GM23338 (cell line): ENCODE results near the gene PAM. TPM values are rescaled to one million over a fixed set of nuclear protein-coding genes. Genes with fewer than 3 reads are reported as not detected.

ENCODE experiments used
- ATAC-seq: fragments of 200-7000 bp; cut with Tn5 transposase; 3 replicates; pipeline ENCODE4 v1.9.1; 2020
- DNase-seq: peaks from one replicate; pipeline ENCODE4 v3.0.0-alpha.2; 2015; ENCODE audit warnings: low spot score
- H2AFZ ChIP-seq: fragments of 200-600 bp; sonication (generic); 2 replicates; pipeline ENCODE4 v1.8.0; 2016; ENCODE audit warnings: antibody characterized with exemption, mild to moderate bottlenecking, moderate library complexity
- H3F3A ChIP-seq: fragments of 200-600 bp; sonication (generic); replicated peaks from 2 replicates; pipeline ENCODE4 v1.8.0; 2017; ENCODE audit warnings: antibody characterized with exemption, mixed run types, low read depth
- H3K27ac ChIP-seq: fragments of 200-600 bp; sonication (generic); 2 replicates; pipeline ENCODE4 v1.6.1; 2016; ENCODE audit warnings: low read depth
- H3K27me3 ChIP-seq: fragments of 200-600 bp; sonication (generic); 2 replicates; pipeline ENCODE4 v1.8.0; 2016; ENCODE audit warnings: mild to moderate bottlenecking, mixed run types, moderate library complexity; ENCODE audit not compliant: insufficient read depth
- H3K36me3 ChIP-seq: fragments of 200-600 bp; sonication (generic); 2 replicates; pipeline ENCODE4 v1.8.0; 2016; ENCODE audit warnings: mild to moderate bottlenecking; ENCODE audit not compliant: insufficient read depth
- H3K4me1 ChIP-seq: fragments of 200-600 bp; sonication (generic); 2 replicates; pipeline ENCODE4 v1.8.0; 2016; ENCODE audit warnings: mild to moderate bottlenecking, moderate library complexity; ENCODE audit not compliant: insufficient read depth
- H3K4me2 ChIP-seq: fragments of 200-600 bp; sonication (generic); 2 replicates; pipeline ENCODE4 v1.7.1; 2017; ENCODE audit warnings: mixed run types
- H3K4me3 ChIP-seq: fragments of 200-600 bp; sonication (generic); 2 replicates; pipeline ENCODE4 v1.6.1; 2016; ENCODE audit warnings: mixed run types
- H3K79me2 ChIP-seq: fragments of 200-600 bp; sonication (generic); replicated peaks from 2 replicates; pipeline ENCODE4 v1.8.0; 2017; ENCODE audit warnings: mild to moderate bottlenecking; ENCODE audit not compliant: insufficient read depth
- H3K9me2 ChIP-seq: fragments of 200-600 bp; sonication (generic); 2 replicates; pipeline ENCODE4 v1.8.0; 2017; ENCODE audit not compliant: insufficient read depth
- H4K20me1 ChIP-seq: fragments of 200-600 bp; sonication (generic); replicated peaks from 2 replicates; pipeline ENCODE4 v1.8.0; 2017; ENCODE audit warnings: mild to moderate bottlenecking; ENCODE audit not compliant: insufficient read depth
- H3K27ac Mint-ChIP-seq: 2 replicates; pipeline ENCODE4 v1.8.0; 2020; ENCODE audit warnings: inconsistent platforms, mild to moderate bottlenecking, moderate library complexity, mixed read lengths
- H3K27me3 Mint-ChIP-seq: 3 replicates; pipeline ENCODE4 v1.8.0; 2022; ENCODE audit warnings: low read depth, mild to moderate bottlenecking, moderate library complexity, mixed read lengths, inconsistent platforms; ENCODE audit not compliant: insufficient read depth, poor library complexity
- H3K36me3 Mint-ChIP-seq: 3 replicates; pipeline ENCODE4 v1.8.0; 2021; ENCODE audit warnings: low read depth, mild to moderate bottlenecking, inconsistent platforms, moderate library complexity, mixed read lengths
- H3K4me1 Mint-ChIP-seq: 3 replicates; pipeline ENCODE4 v1.8.0; 2020; ENCODE audit warnings: mild to moderate bottlenecking, inconsistent platforms, mixed read lengths
- H3K4me3 Mint-ChIP-seq: 3 replicates; pipeline ENCODE4 v1.8.0; 2021; ENCODE audit warnings: moderate library complexity, mild to moderate bottlenecking, inconsistent platforms, mixed read lengths
- H3K9me3 Mint-ChIP-seq: 3 replicates; pipeline ENCODE4 v1.8.0; 2020; ENCODE audit warnings: moderate library complexity, mild to moderate bottlenecking, inconsistent platforms, mixed read lengths
- CREB1 ChIP-seq: fragments of 250-450 bp; sonication (Bioruptor Pico); IDR thresholded peaks from 2 replicates; pipeline ENCODE4 v1.5.0; 2020; ENCODE audit warnings: low read depth, mild to moderate bottlenecking, moderate library complexity
- ETS1 ChIP-seq: IDR thresholded peaks from 2 replicates; pipeline ENCODE4 v1.6.1; 2016; ENCODE audit warnings: antibody characterized with exemption
- EZH2 ChIP-seq: fragments of 200-600 bp; sonication (generic); IDR thresholded peaks from one replicate; pipeline ENCODE4 v1.8.0; 2017; ENCODE audit warnings: antibody characterized with exemption, mild to moderate bottlenecking, low read depth; ENCODE audit not compliant: unreplicated experiment
- EZH2phosphoT487 ChIP-seq: fragments of 200-600 bp; sonication (generic); IDR thresholded peaks from one replicate; pipeline ENCODE4 v1.8.1; 2018; ENCODE audit warnings: antibody characterized with exemption; ENCODE audit not compliant: unreplicated experiment
- JUNB ChIP-seq: IDR thresholded peaks from one replicate; pipeline ENCODE4 v1.6.1; 2016; ENCODE audit warnings: antibody characterized with exemption; ENCODE audit not compliant: unreplicated experiment
- NANOG ChIP-seq: IDR thresholded peaks from 2 replicates; pipeline ENCODE4 v1.6.1; 2016; ENCODE audit warnings: antibody characterized with exemption, borderline replicate concordance
- POLR2AphosphoS5 ChIP-seq: IDR thresholded peaks from 2 replicates; pipeline ENCODE4 v1.6.1; 2016; ENCODE audit warnings: antibody characterized with exemption, low read depth
- STAT1 ChIP-seq: IDR thresholded peaks from one replicate; pipeline ENCODE4 v1.6.1; 2016; ENCODE audit warnings: antibody characterized with exemption; ENCODE audit not compliant: unreplicated experiment
- ZNF114 ChIP-seq: fragments of 250-450 bp; sonication (Bioruptor Pico); IDR thresholded peaks from 2 replicates; pipeline ENCODE4 v1.5.0; 2020; ENCODE audit warnings: mild to moderate bottlenecking, moderate library complexity
- ZNF331 ChIP-seq: fragments of 250-450 bp; sonication (Bioruptor Pico); IDR thresholded peaks from 2 replicates; pipeline ENCODE4 v1.5.0; 2020; ENCODE audit warnings: low read depth, mild to moderate bottlenecking, moderate library complexity
- polyA plus RNA-seq: library from polyadenylated mRNA; unstranded; fragments of >200 nt; fragmentation: Nextera tagmentation; extraction: Ambion mirVana; gene quantifications from 2 replicates; pipeline ENCODE4 v1.2.1, GENCODE V29; 2016
- total RNA-seq: library from RNA; depleted of rRNA; stranded (reverse); fragments of >200 nt; shearing (Covaris generic); gene quantifications from 2 replicates; pipeline ENCODE4 v1.2.3, GENCODE V29; 2014
- TF ChIP-seq, protein P1 (sequence below), 2 experiments: fragments of 200-600 bp in 1 of 2; sonication (generic) in 1 of 2; conservative IDR thresholded peaks; 2 replicates each; pipeline versions ENCODE4 v1.5.1 to v1.6.1; 2016 to 2017; ENCODE audit warnings: antibody characterized with exemption in 2 of 2, low read depth in 2 of 2, mild to moderate bottlenecking in 2 of 2, moderate library complexity in 1 of 2
- TF ChIP-seq, protein P2 (sequence below): IDR thresholded peaks from one replicate; pipeline ENCODE4 v1.6.1; 2018; ENCODE audit warnings: antibody characterized with exemption; ENCODE audit not compliant: unreplicated experiment

The PAM gene
- total and polyA plus RNA-seq, 2 experiments from 2014 or later = 33.9 to 79.4 TPM

- ATAC-seq (no peak), DNase-seq (no peak)
- Histone ChIP-seq H3F3A (no peaks in the 10 kb centered on the region), H3K36me3 (no peaks in the 10 kb centered on the region), H3K4me2 (no peak overlapping the region), H3K27me3 (no peaks in the 10 kb centered on the region), H3K27ac (no peak overlapping the region), H3K4me1 (no peaks in the 10 kb centered on the region), H3K9me2 (no peaks in the 10 kb centered on the region), H3K79me2 (no peaks in the 10 kb centered on the region), H2AFZ (no peak overlapping the region), H3K4me3 (no peak overlapping the region), H4K20me1 (no peaks in the 10 kb centered on the region)
- no peaks in the 10 kb centered on the region for H3K27me3 Mint-ChIP-seq
- no peaks in the 10 kb centered on the region for H3K4me1 Mint-ChIP-seq
- H3K4me3 Mint-ChIP-seq = no peak overlapping the region
- TF ChIP-seq EZH2phosphoT487 = no peak
- TF ChIP-seq POLR2AphosphoS5 = no peak
- TF ChIP-seq STAT1 = no peak
- TF ChIP-seq, protein P1, sequence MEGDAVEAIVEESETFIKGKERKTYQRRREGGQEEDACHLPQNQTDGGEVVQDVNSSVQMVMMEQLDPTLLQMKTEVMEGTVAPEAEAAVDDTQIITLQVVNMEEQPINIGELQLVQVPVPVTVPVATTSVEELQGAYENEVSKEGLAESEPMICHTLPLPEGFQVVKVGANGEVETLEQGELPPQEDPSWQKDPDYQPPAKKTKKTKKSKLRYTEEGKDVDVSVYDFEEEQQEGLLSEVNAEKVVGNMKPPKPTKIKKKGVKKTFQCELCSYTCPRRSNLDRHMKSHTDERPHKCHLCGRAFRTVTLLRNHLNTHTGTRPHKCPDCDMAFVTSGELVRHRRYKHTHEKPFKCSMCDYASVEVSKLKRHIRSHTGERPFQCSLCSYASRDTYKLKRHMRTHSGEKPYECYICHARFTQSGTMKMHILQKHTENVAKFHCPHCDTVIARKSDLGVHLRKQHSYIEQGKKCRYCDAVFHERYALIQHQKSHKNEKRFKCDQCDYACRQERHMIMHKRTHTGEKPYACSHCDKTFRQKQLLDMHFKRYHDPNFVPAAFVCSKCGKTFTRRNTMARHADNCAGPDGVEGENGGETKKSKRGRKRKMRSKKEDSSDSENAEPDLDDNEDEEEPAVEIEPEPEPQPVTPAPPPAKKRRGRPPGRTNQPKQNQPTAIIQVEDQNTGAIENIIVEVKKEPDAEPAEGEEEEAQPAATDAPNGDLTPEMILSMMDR (conservative IDR thresholded peaks at IDR 0.05; ENCODE audit: low read depth in 2 of 2) = no peak
- no peak for TF ChIP-seq ETS1
- TF ChIP-seq ZNF331 (CRISPR knock-in tag) = no peak
- TF ChIP-seq JUNB = no peak
- no peak for TF ChIP-seq NANOG
- TF ChIP-seq CREB1 = no peak
- no peak overlapping the region for H3K27ac Mint-ChIP-seq
- no peaks in the 10 kb centered on the region; the same call in 2 of the 3 replicates for H3K9me3 Mint-ChIP-seq
- peaks cover 8% of the 10 kb centered on the region; the same call in 2 of the 3 replicates for H3K36me3 Mint-ChIP-seq
Measured at GRCh38 chr5:103003872-103004271, 248.8 kb downstream of the PAM start.

DNA sequence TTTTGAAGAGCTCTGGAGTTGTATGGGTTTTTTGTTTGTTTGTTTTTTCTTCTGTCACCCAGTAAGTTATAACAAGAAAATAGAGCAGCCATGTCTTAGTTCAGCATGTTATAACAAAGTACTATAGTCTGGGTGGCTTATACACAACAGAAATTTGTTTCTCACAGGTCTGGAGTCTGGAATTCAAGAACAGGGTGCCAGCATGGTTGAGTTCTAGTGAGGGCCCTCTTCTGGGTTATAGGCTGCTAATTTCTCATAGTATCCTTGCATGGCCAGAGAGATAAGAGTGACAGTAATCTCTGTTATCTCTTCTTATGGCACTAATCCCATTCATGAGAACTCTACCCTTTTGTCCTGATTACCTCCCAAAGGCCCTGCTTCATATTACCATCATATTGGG lies 250.2 kb downstream of the PAM start:
- no peaks in the 10 kb centered on the region for H3K79me2 ChIP-seq
- H3F3A ChIP-seq = no peaks in the 10 kb centered on the region
- Mint-ChIP-seq H3K27me3 (no peaks in the 10 kb centered on the region), H3K36me3 (no peaks in the 10 kb centered on the region; the same call in 2 of the 3 replicates), H3K4me3 (no peak overlapping the region), H3K27ac (no peak overlapping the region), H3K9me3 (no peaks in the 10 kb centered on the region), H3K4me1 (no peaks in the 10 kb centered on the region)
- no peaks in the 10 kb centered on the region for H3K36me3 ChIP-seq
- no peak overlapping the region for H3K27ac ChIP-seq
- no peaks in the 10 kb centered on the region for H3K27me3 ChIP-seq
- H3K4me2 ChIP-seq = no peak overlapping the region
- no peaks in the 10 kb centered on the region for H3K9me2 ChIP-seq
- no peaks in the 10 kb centered on the region for H3K4me1 ChIP-seq
- no peaks in the 10 kb centered on the region for H4K20me1 ChIP-seq
- ATAC-seq = no peak
- H3K4me3 ChIP-seq = no peak overlapping the region
- H2AFZ ChIP-seq = no peak overlapping the region
- no peak for DNase-seq
- TF ChIP-seq EZH2 (no peak), JUNB (no peak), ZNF331 (CRISPR knock-in tag) (no peak), ZNF114 (CRISPR knock-in tag) (no peak), CREB1 (no peak), ETS1 (no peak)
- TF ChIP-seq, protein P2, sequence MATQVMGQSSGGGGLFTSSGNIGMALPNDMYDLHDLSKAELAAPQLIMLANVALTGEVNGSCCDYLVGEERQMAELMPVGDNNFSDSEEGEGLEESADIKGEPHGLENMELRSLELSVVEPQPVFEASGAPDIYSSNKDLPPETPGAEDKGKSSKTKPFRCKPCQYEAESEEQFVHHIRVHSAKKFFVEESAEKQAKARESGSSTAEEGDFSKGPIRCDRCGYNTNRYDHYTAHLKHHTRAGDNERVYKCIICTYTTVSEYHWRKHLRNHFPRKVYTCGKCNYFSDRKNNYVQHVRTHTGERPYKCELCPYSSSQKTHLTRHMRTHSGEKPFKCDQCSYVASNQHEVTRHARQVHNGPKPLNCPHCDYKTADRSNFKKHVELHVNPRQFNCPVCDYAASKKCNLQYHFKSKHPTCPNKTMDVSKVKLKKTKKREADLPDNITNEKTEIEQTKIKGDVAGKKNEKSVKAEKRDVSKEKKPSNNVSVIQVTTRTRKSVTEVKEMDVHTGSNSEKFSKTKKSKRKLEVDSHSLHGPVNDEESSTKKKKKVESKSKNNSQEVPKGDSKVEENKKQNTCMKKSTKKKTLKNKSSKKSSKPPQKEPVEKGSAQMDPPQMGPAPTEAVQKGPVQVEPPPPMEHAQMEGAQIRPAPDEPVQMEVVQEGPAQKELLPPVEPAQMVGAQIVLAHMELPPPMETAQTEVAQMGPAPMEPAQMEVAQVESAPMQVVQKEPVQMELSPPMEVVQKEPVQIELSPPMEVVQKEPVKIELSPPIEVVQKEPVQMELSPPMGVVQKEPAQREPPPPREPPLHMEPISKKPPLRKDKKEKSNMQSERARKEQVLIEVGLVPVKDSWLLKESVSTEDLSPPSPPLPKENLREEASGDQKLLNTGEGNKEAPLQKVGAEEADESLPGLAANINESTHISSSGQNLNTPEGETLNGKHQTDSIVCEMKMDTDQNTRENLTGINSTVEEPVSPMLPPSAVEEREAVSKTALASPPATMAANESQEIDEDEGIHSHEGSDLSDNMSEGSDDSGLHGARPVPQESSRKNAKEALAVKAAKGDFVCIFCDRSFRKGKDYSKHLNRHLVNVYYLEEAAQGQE = no peak
